GM10847 (cell line): ENCODE data around the gene KIF26B.

Experiments
- POLR2A ChIP-seq: IDR thresholded peaks from 2 replicates; pipeline ENCODE4 v1.6.1; 2011; ENCODE audit not compliant: insufficient read length; ENCODE audit errors: extremely low read depth

Gene KIF26B

DNA sequence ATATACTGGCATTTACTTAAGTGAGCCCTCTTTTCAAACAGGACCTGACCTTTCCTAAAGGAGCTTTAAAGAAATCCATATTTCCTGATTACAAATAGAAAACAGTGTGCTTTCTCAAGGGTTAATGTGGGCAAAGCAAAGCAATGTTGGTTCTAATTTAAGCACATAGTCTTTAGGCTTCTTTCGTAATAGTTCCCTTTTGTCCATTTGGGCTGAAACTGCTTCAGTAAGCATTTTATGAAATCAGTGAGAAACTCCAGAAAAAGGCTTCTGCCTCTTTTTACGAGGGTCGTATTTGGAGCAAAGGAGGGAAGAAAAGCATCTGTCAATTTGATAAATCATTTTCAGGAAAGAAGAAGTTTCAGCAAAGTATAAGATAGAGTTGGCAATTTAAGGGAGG is 331.2 kb downstream of the KIF26B start:
- TF ChIP-seq POLR2A: no peak

DNA sequence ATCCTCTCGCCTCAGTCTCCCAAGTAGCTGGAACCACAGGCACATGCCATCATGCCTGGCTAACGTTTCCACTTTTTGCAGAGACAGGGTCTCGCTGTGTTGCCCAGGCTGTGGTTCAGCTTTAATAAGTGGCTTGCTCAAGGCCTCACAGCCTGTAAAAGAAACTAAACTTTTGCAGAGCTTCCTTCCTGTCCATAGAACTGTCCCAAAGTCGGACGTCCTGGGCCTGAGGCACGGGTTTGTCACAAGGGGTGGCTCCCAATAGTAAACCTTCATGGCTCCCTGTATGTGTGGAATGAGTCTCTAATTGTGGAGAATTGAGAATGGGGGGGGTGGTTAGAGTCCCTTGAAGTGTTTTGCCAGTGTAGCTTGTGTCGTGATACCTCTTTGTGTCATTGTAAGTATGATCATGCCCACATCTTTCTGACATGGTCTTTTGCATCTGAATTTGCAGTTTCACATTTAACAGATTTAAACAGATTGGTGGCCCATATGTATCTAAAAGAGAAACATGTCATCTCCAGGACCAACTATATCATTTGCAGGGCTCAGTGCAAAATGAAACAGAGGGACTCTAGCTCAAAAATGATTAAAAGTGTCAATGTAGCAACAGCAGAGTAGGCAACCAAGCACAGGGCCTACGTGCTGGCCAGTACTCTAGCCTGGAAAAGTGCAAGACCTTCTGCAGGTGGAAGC is 332.1 kb downstream of the KIF26B start:
- TF ChIP-seq POLR2A: no peak

DNA sequence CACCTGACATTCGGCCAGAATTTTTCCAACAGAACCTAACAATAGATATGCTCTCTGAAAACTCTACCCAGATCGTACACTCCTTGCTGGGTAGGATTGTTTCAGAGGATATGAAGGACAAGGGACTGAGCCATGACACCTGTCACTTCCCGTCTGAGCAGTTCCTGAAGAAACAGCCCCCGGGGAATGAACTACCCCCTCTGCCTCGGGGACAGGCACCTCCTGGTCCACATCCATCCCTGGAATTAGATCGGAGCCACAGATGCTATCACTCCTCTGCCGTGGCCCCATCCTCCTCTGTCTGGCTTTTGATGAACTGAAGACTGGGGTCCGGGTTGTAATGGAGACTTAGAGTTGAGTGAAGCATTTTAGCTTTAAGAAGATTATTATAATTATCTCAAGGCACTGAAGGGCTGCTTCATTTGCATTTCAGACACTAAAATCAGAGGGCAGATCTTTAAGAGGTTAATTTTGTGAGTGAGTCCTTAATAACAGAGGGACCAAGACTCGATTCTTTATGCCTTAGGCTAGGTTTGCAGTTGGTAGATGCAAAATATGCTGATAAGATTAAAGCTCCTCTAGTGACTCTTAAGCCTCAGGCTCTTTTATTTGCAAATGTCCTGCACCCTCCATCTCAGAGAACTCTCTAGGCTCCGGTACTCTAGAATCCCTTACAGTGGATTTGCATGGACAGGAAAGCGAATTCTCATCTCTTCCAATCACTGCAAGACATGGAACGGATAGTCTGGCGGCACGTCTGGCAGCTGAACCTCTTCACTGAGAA is 333.8 kb downstream of the KIF26B start:
- no peak for TF ChIP-seq POLR2A

DNA sequence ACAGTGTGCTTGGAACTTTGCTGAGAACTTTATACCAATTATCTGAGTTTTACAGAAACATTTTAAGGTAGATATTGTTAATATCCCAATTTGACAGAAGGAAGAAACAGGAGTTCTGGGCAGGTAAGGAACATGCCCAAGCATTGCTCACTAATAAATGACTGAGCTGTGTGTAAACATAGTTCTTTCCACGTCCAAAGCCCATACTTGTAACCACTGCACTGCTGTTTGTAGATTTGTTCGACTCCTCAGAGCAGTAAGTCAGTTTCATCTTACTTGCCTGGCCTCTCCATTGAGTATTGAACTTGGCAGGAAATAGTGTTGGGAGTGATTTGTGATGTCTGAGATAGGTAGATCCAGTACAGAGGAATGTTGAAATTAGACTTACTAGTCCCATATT is 335.1 kb downstream of the KIF26B start:
- no peak for TF ChIP-seq POLR2A

DNA sequence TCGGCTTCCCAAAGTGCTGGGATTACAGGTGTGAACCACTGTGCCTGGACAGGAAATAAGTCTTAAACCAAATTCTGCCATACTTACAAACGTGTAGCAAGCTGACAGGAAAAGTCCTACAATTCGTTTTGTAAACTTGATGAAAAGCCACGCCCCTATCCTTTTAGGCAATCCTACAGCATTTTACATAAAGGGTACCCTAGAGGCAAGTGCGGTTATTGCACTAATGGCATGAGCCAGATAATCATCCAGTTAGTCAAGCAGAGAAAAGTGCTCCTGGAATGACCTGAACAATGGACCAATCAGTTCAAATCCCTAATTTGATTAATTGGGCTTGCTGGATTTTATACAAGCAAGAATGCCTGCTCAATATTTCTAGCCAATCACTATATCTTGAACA is 338.2 kb downstream of the KIF26B start:
- TF ChIP-seq POLR2A: no peak

DNA sequence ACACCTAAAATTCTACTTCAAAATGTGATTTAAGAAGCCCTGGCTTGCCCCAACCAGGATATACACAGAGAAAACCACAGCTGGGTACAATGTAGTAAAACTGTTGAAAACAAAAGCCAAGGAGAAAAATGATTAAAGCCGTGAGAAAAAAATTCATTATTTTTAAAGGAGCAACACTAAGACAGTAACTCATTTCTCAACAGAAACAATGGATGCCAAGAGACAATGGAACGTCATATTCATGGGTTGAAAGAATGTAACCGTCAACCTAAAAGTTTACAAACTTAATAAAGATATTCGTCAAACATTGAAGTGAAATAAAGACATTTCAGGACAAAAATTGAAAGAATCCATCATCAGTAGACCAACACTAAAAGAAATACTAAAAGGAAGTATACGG is 340.9 kb downstream of the KIF26B start:
- TF ChIP-seq POLR2A: no peak

DNA sequence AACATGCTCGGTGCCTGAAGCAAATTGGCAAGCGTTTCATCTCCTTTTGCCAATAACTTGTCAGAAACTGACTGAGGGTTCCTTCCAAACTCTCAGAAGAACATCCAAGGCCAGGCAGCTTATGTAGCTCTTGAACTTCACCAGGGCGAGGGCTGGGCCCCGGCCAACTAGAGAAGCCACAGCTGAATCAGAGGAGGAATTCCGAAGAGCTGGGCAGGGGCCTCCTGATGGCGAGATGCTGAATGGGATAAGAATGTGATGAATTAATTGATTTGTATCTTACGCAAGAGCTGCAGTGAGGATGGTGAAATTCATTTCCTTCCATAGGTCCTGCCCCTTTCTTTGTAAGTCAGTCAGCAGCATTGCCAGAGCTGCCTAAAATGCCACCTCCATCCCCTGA is 345.8 kb downstream of the KIF26B start:
- TF ChIP-seq POLR2A: no peak

DNA sequence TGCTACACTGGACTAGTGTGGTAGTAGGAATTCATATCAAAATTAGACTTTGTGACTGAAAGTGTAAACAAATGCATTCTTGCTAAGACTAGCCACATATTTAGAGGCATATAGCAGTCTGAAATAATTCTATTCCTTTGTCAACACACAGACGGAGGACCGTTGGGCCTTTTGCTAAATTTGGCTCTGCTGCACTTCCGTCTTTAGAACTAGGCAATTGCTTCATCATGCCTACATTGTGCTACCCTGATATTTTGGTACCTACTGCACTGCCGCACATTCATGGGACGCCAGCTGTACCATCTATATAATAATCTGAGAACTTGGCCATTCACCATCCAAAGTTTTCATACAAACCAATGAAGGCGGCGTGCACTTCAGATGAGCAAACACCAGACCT is 346.8 kb downstream of the KIF26B start:
- TF ChIP-seq POLR2A: no peak

DNA sequence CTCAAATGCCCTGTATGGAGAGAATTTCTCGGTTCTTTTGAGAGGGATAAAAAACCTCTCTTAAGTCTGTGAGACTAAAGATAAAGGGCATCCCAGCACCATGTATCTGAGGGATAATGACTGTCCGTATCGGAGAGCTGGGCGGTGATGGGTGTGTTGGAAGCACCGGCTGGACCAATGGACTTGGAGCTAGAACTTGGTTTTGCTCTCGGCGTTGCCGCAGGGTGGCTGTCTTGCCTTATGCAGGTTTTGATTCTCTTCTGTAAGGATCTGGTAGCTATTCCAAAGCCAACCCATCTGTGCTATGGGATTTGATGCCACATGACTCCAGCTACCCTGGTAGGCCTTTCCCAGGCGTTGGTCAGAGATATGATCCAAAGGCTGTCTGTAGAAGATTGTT is 348.8 kb downstream of the KIF26B start:
- no peak for TF ChIP-seq POLR2A

DNA sequence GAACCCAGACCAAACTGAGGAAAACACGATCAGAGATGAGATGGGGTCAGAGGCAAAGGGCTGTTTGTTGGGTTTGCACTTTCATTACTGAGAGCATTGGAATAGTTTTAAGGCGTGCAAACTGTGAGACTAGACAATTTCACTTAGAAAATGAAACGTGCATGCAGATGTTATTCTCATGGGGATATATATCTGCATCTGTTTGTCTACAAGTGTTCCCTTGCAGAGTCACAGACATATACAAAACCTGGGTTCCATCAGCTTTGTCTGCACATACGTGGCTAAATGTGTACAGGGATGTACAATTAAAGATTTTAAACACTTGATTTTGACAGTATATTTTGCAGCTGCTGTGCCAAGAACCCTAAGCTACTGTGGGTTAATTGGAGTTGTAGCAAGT is 355.4 kb downstream of the KIF26B start:
- TF ChIP-seq POLR2A: no peak

DNA sequence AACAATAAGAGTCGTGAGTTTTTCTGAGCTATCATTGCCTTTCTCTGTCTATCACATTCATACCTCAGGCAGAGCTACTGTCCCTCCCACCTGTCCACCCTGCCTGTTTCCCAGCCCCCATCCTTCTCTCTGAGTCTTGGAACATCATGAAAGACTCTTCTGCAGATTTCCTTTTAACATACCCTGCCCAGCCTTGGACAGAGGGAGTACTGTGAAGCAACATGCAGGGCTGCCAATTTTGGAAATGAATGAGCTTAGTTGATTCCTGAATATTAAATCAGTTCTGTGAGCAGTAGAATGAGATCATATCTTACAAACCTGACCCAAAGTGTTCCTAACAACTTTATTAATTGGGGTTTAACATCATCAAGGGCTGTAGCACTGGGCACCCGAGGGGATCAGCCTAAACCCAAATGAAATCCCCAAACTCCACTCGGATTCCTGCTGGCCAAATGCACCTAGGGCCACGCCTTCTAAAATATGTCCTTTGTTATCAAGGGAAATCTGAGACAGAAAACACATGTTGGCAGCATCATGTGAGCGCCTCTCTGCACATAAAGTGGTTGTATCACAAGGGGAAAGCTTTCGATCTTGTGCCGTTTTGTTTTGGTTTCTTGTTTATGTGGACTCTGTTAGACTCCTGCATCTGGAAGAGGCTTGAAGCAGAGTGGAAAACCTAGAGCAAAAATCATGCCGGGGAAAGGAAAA is 357.6 kb downstream of the KIF26B start:
- no peak for TF ChIP-seq POLR2A

DNA sequence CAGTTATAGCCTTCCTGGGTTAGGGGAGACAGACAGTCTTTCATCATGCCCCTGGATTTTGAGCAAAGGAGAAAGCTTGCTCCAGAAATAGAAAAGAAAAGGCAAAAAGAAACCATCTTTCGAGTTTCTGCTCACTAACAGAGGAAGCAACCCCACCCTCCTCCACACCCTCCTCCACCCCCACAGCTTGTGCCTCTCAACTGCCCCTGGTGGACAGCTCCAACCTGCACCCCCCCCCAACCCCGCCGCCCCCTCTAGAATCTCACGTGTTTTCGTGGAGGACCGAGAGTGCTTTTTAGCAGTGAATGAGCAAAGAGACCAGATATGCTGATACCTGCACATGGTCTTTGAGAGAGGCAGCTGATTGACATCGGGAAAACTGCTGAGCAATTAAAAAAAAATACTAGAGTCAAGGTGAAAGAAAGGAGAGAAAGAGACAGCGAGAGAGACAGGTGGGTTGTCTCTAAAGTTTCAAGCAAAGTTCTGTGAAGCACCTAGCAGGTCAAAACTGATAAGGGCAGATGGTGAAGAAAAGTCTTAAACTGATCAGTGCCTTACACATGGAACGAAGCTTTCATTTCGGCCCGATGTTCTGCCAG is 358.3 kb downstream of the KIF26B start:
- no peak for TF ChIP-seq POLR2A

DNA sequence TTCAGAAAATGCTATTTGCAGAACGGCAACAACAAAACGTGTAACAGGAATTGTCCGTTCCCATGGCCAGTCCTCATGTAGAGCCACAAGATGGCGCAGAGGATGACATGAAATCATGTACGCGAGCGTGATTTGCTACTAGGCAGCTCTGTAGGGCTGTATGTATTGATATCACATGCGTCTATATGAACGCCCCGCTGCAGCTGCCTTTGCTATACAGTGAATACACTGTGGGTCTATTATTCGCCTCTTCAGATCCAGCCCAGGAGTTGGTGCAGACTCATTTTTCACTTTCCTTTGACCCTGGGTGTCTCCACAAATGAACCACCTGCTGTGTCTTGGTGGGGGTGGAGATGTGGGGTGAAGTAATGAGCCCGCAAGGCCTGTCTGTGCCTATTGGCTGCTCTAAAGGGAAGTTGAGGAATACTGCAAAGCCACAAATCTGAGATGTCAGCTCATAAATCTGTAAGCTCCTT is 361.5 kb downstream of the KIF26B start:
- no peak for TF ChIP-seq POLR2A

DNA sequence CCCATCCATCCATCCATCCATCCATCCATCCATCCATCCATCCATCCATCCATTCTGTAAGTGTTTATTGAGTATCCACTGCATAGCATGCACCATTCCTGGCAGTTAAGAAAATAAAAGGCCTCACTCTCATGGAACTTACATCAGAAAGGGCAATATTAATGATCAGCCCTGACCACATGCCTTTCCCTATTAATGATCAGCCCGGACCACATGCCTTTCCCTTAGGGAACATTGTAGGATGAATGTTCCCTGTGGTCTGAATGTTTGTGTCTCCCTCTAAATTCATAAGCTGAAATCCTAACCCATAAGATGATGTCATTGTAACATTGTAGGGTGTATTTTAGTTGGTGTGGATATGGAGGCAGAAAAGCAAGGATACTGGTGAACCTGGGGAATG is 365.8 kb downstream of the KIF26B start:
- TF ChIP-seq POLR2A: no peak

DNA sequence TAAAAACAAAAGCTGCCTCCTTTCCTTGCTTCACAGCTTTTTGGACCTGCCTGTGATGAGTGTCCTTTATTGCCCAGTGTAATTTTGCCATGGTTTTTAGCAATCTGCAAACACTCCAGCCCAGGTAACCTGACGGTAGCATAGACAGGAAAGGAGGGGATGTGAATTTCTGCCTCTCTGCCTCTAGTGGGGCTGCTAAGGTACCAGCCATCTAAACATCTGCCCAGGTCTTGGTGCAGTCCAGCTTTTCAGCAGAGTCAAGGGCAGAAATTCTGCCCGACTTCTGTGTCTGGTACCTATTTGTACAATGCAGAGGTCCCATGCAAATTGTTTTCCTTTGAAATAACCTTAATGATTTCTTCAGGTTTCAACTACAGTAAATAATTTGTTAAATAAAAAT is 371.4 kb downstream of the KIF26B start:
- TF ChIP-seq POLR2A: no peak

DNA sequence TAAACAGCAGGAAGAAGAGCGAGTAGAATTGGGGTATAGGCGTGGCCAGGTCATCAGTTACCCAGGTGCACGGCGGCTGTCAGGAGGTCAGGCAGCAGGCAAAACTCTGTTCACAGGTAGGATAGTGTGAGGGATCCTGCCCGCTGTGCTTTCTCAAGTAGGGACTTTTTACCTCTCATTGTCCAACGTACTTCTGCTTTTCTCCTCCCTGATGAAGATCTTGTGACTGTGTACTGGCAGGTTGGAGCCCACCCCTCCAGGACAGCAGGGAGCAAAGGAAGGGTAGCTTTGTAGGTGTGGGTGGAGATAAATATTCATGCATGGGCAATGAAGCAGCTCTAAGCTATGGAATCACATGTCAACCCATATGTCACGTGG is 373.5 kb downstream of the KIF26B start:
- no peak for TF ChIP-seq POLR2A
